ENCODE results near the gene MEGF11.

Gene MEGF11

DNA sequence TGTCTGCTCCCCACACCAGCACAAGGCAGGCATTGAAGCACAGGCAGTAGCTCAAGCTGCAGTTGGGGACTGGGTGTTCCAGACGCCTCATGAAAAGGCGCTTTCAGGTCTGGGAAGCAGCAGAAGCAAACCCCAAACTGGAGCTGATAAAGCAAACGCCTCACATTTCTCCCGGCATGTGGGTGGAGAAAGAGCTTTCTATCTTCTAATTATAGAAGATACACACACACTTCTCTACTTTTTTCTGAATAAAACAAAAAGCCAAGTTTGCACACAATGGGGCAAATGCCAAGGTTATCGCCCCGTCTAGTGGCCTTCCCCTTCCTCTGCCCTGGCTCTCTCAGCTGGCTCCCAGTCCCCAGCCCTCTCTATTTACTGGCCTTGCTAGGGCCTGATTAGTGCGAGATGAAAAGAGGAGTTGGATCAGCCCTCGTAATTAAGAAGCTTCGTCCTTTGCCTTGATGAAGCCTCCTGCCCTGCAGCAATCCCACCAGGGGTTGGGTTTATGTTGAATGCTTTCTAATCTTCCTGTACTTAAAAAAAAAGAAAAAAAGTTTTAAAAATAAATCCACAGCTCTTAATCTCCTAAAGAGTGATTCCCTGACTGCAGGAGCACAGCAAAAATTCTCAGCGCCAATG, 120.2 kb downstream of the MEGF11 start:
- no peaks in the 10 kb centered on the region for H3K9me3 Mint-ChIP-seq
- DNase-seq (ENCODE audit: low spot score in 2 of 2) (no peak), ATAC-seq (ENCODE audit: low read depth) (no peak)
- no peaks in the 10 kb centered on the region for H3K36me3 Mint-ChIP-seq
- peaks cover 2% of the 10 kb centered on the region for H3K27me3 Mint-ChIP-seq
- H3K4me3 Mint-ChIP-seq: no peak overlapping the region
- H3K4me1 Mint-ChIP-seq: no peaks in the 10 kb centered on the region
- no peak overlapping the region for H3K27ac Mint-ChIP-seq

DNA sequence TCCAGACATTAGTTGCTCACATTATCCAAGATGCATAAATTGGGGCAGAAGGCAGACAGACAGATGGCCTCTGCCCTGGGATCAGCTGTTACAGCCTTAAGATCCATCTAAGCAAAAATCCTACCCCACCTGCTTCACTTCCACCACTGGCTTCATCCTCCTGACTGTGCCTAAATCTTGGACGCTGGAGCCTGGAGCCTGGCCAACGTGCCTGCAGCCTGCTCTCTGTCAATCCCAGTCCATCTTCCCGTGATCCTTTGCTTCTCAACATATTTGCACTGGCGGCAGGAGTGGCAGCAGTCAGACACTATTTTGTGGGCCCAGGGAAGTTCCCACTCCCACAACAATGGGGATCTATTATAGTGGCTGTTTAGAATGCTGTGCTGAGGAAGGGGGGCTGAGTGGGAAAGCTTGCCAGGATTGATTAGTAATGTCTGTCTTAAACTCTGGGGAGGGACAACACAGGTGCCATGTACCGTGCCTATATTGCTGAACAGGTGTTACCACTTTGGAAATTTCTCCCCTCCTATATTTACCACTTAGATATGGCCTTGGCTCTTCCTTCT, 121.2 kb downstream of the MEGF11 start:
- H3K9me3 Mint-ChIP-seq: no peaks in the 10 kb centered on the region
- H3K27me3 Mint-ChIP-seq: peaks cover 7% of the 10 kb centered on the region
- H3K27ac Mint-ChIP-seq: no peak overlapping the region
- ATAC-seq (ENCODE audit: low read depth) (no peak), DNase-seq (ENCODE audit: low spot score in 2 of 2) (no peak)
- no peak overlapping the region for H3K4me3 Mint-ChIP-seq
- no peaks in the 10 kb centered on the region for H3K36me3 Mint-ChIP-seq
- no peaks in the 10 kb centered on the region for H3K4me1 Mint-ChIP-seq

DNA sequence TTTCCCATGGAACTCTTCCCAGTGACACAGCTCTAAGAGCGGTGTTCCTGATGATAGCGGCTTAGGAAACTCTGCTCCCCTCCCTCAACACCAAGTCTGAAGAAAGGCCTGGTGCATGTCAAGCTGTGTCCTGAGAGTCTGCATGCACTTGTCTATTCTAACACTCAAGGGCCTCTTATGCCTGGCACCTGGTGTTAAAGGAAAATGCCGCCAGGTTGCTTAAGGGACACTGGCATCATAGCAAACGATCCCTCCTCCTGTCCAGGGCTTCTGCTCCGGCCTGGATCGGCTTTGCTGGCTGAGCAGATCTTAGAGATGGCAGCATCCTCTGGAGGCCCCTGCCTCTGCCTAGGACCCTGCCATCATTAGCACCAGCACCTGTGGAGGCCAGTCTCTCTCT, 121.7 kb downstream of the MEGF11 start:
- H3K27ac Mint-ChIP-seq: no peak overlapping the region
- no peak overlapping the region for H3K4me3 Mint-ChIP-seq
- H3K27me3 Mint-ChIP-seq: peaks cover 7% of the 10 kb centered on the region
- DNase-seq (ENCODE audit: low spot score in 2 of 2) (no peak), ATAC-seq (ENCODE audit: low read depth) (no peak)
- H3K4me1 Mint-ChIP-seq: no peaks in the 10 kb centered on the region
- no peaks in the 10 kb centered on the region for H3K9me3 Mint-ChIP-seq
- no peaks in the 10 kb centered on the region for H3K36me3 Mint-ChIP-seq

DNA sequence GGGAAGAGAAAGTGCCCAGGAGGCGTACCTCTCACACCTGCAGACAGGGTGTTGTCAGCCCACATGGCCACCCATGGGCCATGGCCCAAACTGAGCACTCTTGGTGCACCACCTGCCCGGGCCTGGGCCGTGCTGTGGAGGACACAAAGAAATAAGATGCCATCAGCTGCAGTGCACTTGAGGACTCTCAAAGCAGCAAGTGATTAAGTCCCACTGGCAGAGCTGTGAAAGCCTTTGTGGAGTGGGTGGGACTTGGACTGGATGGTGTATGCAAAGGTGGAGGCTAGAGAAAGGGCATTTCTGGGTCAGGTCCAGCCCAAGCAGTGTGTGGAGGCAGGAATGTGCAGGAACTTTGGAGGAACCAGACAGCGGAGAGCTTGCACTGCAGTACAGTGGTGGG, 122.3 kb downstream of the MEGF11 start:
- H3K9me3 Mint-ChIP-seq: no peaks in the 10 kb centered on the region
- H3K4me3 Mint-ChIP-seq: no peak overlapping the region
- peaks cover 2% of the 10 kb centered on the region for H3K4me1 Mint-ChIP-seq
- DNase-seq (ENCODE audit: low spot score in 2 of 2) (no peak), ATAC-seq (ENCODE audit: low read depth) (no peak)
- peaks cover 7% of the 10 kb centered on the region for H3K27me3 Mint-ChIP-seq
- no peaks in the 10 kb centered on the region for H3K36me3 Mint-ChIP-seq
- no peak overlapping the region for H3K27ac Mint-ChIP-seq

DNA sequence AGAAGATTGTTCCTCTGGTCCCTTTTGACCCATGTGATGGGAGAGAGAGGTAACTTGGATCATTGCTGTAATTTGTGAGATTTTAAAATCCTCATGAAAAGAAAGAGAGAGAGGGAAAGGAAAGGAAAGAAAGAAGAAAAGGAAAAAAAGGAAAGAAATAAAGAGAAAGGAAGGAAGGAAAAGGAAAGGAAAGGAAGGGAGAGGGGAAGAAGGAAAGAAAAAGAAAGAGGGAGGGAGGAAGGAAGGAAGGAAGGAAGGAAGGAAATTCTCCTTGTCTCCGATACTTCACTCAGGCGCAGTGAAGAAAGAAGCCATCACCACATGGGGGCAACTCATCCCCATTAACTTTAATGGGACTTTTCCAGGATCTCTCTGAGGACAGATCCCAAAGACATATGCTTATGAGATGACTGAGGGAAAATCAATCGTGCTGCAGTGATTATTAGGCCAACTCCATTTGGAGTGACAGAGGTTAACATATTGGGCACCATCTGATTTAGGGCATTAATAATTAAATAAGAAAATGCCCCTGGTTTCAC, 123.0 kb downstream of the MEGF11 start:
- Mint-ChIP-seq H3K27ac (no peak overlapping the region), H3K4me1 (peaks cover 3% of the 10 kb centered on the region), H3K36me3 (no peaks in the 10 kb centered on the region), H3K9me3 (no peaks in the 10 kb centered on the region), H3K27me3 (peaks cover 8% of the 10 kb centered on the region), H3K4me3 (no peak overlapping the region)
- ATAC-seq (ENCODE audit: low read depth): no peak
- no peak for DNase-seq (ENCODE audit: low spot score in 2 of 2)

DNA sequence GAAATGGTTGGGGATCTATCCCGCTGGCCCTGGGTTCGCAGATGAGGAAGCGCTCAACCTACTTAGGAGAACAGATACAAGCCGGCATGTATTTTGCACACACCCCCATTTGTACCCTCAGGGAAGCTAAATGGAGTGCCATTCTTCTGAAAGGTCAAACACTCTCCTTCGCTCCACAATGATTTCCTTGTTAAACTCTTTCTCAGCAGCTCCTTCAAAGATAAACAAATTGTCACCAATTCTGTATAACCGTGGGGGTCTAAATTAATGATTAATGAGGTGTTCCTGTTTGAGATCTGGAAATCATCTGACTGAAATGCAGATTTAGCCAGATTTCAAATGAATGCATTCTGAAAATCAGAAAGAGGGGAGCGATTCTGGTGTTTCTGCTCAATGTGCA, 124.0 kb downstream of the MEGF11 start:
- no peak for ATAC-seq (ENCODE audit: low read depth)
- no peaks in the 10 kb centered on the region for H3K36me3 Mint-ChIP-seq
- no peak overlapping the region for H3K27ac Mint-ChIP-seq
- peaks cover 3% of the 10 kb centered on the region for H3K4me1 Mint-ChIP-seq
- H3K27me3 Mint-ChIP-seq: peaks cover 10% of the 10 kb centered on the region
- no peak for DNase-seq (ENCODE audit: low spot score in 2 of 2)
- H3K9me3 Mint-ChIP-seq: no peaks in the 10 kb centered on the region
- no peak overlapping the region for H3K4me3 Mint-ChIP-seq

DNA sequence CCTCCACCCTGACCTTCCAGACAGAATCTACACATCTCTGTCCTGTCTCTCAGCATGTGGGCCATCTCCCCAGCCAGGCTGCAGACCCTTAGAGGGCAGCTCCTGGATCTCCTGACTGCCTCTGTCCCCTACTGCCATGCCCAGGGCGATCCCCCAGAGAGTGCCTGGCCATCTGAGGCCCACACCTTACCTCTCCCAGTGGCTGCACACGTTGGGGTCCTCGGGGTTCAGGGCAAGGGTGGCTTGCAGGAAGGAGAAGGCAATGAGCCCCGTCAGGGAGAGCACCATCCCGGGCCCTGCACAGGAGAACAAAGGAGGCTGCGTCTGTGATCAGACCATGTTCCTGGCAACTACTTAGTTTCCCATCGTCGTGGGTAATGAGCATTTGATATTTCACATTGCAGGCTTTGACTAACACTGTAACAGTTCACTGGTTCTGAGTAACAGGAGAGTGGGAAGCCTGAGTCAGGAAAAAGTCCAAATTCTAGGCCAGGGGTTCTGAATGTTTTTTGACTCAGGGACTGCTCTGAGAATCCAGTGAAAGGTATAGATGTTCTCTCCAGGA, 125.4 kb downstream of the MEGF11 start:
- DNase-seq (ENCODE audit: low spot score in 2 of 2) (no peak), ATAC-seq (ENCODE audit: low read depth) (no peak)
- Mint-ChIP-seq H3K27ac (no peak overlapping the region), H3K4me3 (no peak overlapping the region), H3K27me3 (peaks cover 10% of the 10 kb centered on the region), H3K4me1 (peaks cover 3% of the 10 kb centered on the region), H3K9me3 (no peaks in the 10 kb centered on the region), H3K36me3 (no peaks in the 10 kb centered on the region)

DNA sequence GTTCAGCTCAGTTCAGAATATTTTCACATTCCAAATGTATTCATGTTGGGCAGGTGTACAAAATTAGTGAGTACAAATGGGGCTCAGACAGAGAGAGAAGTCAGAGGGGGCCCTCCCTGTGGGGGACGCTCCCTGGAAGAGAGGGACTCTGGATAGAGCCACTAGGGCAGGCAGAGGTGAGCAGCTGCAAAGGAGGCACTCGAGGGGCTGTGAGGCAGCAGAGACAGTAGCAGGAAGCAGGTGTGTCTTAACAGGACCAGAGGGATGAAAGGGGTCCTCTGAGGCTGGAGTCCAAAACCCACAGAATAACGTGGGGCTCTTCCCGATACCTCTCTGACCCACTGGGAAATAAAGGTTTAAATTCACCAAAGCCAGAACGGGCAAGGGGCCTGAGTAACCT, 127.1 kb downstream of the MEGF11 start:
- Mint-ChIP-seq H3K27me3 (peaks cover 10% of the 10 kb centered on the region), H3K4me1 (peaks cover 3% of the 10 kb centered on the region), H3K4me3 (no peak overlapping the region), H3K27ac (no peak overlapping the region), H3K9me3 (no peaks in the 10 kb centered on the region), H3K36me3 (no peaks in the 10 kb centered on the region)
- ATAC-seq (ENCODE audit: low read depth) (no peak), DNase-seq (ENCODE audit: low spot score in 2 of 2) (no peak)

DNA sequence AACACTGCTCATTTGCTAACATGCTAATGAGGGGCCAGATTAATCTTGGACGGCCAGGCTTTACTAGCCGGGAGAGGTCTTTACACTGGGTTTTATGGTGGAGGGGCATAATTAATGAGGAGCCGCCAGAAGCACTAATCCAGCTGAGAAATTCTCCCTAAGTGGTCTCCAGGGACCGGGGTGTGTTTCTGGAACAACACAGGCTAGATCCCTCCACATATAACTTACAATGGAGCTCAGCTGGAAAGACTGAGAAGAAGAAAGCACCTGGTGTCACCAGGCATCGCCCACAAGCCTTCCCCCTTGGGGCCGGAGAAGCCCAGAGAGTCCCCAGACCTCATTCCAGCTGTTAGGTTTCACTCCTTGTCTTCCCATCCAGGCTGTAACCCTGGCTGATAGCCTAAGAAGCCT, 127.5 kb downstream of the MEGF11 start:
- Mint-ChIP-seq H3K36me3 (no peaks in the 10 kb centered on the region), H3K4me3 (no peak overlapping the region), H3K9me3 (no peaks in the 10 kb centered on the region), H3K4me1 (peaks cover 3% of the 10 kb centered on the region), H3K27ac (no peak overlapping the region), H3K27me3 (peaks cover 12% of the 10 kb centered on the region)
- no peak for ATAC-seq (ENCODE audit: low read depth)
- DNase-seq (ENCODE audit: low spot score in 2 of 2): no peak

DNA sequence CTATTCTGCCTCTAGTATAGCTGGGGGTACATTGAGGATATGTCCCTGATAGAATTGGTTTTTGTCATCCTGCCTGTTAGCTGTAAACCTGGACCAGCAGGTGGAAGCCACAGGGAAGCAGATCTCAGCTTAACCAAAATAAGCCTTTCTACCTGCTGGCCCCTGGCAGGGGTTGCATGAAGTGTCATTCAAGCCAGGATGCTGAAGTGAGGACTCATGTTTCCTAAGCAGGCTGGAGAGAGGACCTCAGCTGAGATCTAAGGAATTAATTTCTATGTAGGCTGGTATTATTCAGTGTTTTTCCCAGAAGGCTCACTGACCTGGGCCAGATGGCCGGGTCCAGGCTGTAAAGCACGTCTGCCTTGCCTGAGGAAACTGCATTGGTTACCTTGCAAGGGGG, 128.9 kb downstream of the MEGF11 start:
- H3K9me3 Mint-ChIP-seq: no peaks in the 10 kb centered on the region
- no peak overlapping the region for H3K4me3 Mint-ChIP-seq
- DNase-seq (ENCODE audit: low spot score in 2 of 2): no peak
- no peak overlapping the region for H3K27ac Mint-ChIP-seq
- no peaks in the 10 kb centered on the region for H3K36me3 Mint-ChIP-seq
- no peak for ATAC-seq (ENCODE audit: low read depth)
- H3K4me1 Mint-ChIP-seq: peaks cover 3% of the 10 kb centered on the region
- peaks cover 12% of the 10 kb centered on the region for H3K27me3 Mint-ChIP-seq

DNA sequence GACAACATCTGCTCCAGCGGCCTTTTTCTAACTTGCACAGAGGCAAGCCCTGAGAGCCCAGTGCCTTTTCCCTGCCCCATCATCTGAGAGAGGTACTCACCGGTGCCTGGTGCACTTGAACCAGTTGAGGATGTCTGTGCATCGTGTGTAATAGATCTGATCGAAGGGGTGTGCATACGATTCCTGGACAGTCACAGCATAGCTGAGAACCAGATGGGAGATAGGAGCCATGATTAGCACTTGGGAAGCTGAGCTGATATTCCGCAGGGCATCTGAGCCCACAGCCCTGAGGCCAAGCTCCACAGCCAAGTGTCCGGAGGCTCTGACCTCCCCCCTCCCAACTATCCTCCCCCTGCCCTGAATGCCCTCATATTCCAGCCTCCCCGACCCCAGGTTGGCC, 129.8 kb downstream of the MEGF11 start:
- Mint-ChIP-seq H3K4me3 (no peak overlapping the region), H3K36me3 (no peaks in the 10 kb centered on the region), H3K9me3 (no peaks in the 10 kb centered on the region), H3K4me1 (peaks cover 3% of the 10 kb centered on the region), H3K27ac (no peak overlapping the region), H3K27me3 (peaks cover 13% of the 10 kb centered on the region)
- ATAC-seq (ENCODE audit: low read depth) (no peak), DNase-seq (ENCODE audit: low spot score in 2 of 2) (no peak)

DNA sequence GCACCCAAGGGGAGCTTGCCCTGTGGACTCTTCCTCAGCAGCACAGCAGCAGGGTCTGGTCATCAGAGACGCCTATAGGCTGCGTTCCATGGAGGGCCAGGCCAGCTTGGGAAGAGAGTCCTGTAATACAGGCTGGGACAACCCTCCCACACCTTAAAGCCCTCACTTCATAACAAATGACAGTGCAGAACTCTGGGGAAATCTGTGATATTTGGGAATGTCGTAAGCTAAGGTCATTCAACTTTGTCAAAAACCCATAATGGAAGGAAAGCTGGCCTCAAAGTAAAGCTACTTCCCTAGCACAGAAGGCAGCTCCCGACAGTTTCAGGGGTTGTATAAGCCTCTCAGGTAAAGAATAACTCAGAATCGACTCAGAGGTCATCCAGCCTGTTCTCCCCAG, 133.1 kb downstream of the MEGF11 start:
- Mint-ChIP-seq H3K27me3 (peaks cover 16% of the 10 kb centered on the region), H3K4me1 (no peaks in the 10 kb centered on the region), H3K36me3 (no peaks in the 10 kb centered on the region), H3K9me3 (no peaks in the 10 kb centered on the region), H3K4me3 (no peak overlapping the region), H3K27ac (no peak overlapping the region)
- DNase-seq (ENCODE audit: low spot score in 2 of 2) (no peak), ATAC-seq (ENCODE audit: low read depth) (no peak)

DNA sequence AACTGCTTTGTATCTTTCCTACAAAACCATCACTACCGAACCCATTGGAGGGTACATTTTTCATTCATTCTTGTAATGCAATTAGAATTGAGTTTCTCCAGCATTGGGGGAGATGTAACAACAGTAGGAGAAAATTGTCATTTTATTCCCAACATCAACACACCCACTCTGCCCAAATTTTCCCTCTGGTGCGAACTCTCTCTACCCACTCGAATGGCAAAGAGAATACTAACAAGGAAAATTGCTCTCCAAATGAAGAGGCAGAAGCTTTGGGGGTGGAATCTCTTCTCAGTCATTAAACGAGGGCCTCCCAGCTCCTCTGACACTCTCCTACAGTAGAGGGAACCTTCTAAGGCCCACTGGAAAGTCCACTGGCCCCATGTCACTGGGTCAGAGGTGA, 135.7 kb downstream of the MEGF11 start:
- Mint-ChIP-seq H3K4me3 (no peak overlapping the region), H3K27ac (no peak overlapping the region), H3K36me3 (no peaks in the 10 kb centered on the region), H3K4me1 (no peaks in the 10 kb centered on the region), H3K9me3 (no peaks in the 10 kb centered on the region), H3K27me3 (peaks cover 17% of the 10 kb centered on the region)
- no peak for DNase-seq (ENCODE audit: low spot score in 2 of 2)
- ATAC-seq (ENCODE audit: low read depth): no peak

DNA sequence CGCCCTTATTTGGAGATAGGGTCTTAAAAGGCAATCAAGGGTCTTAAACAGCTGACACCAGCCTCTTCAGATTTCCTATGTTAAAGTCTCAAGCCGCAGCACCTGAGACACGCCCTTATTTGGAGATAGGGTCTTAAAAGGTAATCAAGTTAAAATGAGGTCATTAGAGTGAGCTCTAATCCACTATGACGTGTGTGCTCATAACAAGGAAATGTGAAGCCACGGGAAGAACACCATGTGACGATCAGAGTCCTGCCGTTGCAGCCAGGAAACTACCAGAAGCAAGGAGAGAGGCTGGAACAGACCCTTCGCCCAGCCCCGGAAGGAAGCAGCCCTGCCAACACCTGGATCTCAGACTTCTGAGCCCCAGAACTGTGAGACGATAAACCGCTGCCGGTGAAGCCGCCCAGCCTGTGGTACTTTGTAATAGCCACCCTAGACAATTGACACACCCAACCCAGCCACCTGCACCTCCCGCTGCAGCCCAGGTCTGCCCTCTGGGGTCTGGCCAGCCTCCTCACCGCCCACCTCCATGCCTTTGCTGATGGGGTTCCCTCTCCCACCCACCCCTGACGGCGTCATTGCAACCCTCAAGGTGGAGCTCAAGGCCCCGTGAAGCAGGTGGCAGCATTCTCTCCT, 137.9 kb downstream of the MEGF11 start:
- H3K36me3 Mint-ChIP-seq: no peaks in the 10 kb centered on the region
- ATAC-seq (ENCODE audit: low read depth) (peak; percentile 17), DNase-seq (ENCODE audit: low spot score in 2 of 2) (no peak)
- H3K9me3 Mint-ChIP-seq: no peaks in the 10 kb centered on the region
- peaks cover 2% of the 10 kb centered on the region for H3K4me1 Mint-ChIP-seq
- no peak overlapping the region for H3K4me3 Mint-ChIP-seq
- no peak overlapping the region for H3K27ac Mint-ChIP-seq
- H3K27me3 Mint-ChIP-seq: peaks cover 16% of the 10 kb centered on the region
